Endothelial cell of umbilical vein (primary cell): ENCODE measurements around the gene IP6K3.

Source experiments
- CTCF ChIP-seq, 2 donors: IDR thresholded peaks; 1 replicate in 1 of 2; 2 replicates in 1 of 2; pipeline ENCODE4 v1.5.1; 2011; ENCODE audit warnings: low read length in 2 of 2, mild to moderate bottlenecking in 2 of 2, moderate library complexity in 2 of 2, control low read depth in 1 of 2, inconsistent platforms in 1 of 2, low read depth in 1 of 2; ENCODE audit not compliant: insufficient read depth in 1 of 2; ENCODE audit errors: extremely low read depth in 1 of 2
- FOS ChIP-seq: IDR thresholded peaks from 2 replicates; pipeline ENCODE4 v1.6.1; 2011; ENCODE audit warnings: mild to moderate bottlenecking, low read length, moderate library complexity, borderline replicate concordance; ENCODE audit not compliant: insufficient read depth
- GATA2 ChIP-seq: IDR thresholded peaks from 2 replicates; pipeline ENCODE4 v1.7.0; 2011; ENCODE audit warnings: low read depth, mild to moderate bottlenecking, moderate library complexity, mixed read lengths, low read length; ENCODE audit not compliant: insufficient read length, insufficient read depth
- JUN ChIP-seq: IDR thresholded peaks from 2 replicates; pipeline ENCODE4 v1.6.1; 2011; ENCODE audit warnings: borderline replicate concordance, low read depth; ENCODE audit not compliant: insufficient read length, insufficient read depth
- MAX ChIP-seq: IDR thresholded peaks from 2 replicates; pipeline ENCODE4 v1.6.1; 2011; ENCODE audit not compliant: insufficient read depth, insufficient read length
- MYC ChIP-seq: IDR thresholded peaks from one replicate; pipeline ENCODE4 v1.6.1; 2011; ENCODE audit warnings: mild to moderate bottlenecking, low read depth, low read length
- POLR2A ChIP-seq: IDR thresholded peaks from 2 replicates; pipeline ENCODE4 v1.6.1; 2012; ENCODE audit warnings: low read depth, mild to moderate bottlenecking, control low read depth, low read length
- POLR2AphosphoS5 ChIP-seq: IDR thresholded peaks from 2 replicates; pipeline ENCODE4 v1.6.1; 2012; ENCODE audit warnings: low read depth, mild to moderate bottlenecking, control low read depth, low read length, moderate library complexity; ENCODE audit not compliant: insufficient read depth

- no peak for TF ChIP-seq FOS
- peak; percentile 94 for TF ChIP-seq POLR2A
- TF ChIP-seq GATA2 = no peak
- TF ChIP-seq CTCF (IDR thresholded peaks at IDR 0.05; ENCODE audit: extremely low read depth in 1 of 2, insufficient read depth in 1 of 2, low read depth in 1 of 2, low read length in 2 of 2) = no peak
- no peak for TF ChIP-seq MYC
- no peak for TF ChIP-seq JUN
- TF ChIP-seq MAX = no peak
- peak; percentile 100 for TF ChIP-seq POLR2AphosphoS5
Measured at GRCh38 chr6:33788694-33789549, 42.2 kb upstream of the IP6K3 start, which contains the start of gene LEMD2.
